Measurements from ENCODE around the gene PPIL1. TPM values are rescaled to one million over a fixed set of nuclear protein-coding genes. Genes with fewer than 3 reads are reported as not detected.

Gene PPIL1
- total RNA-seq, 1 experiment from 2014 or later, result 91.1 TPM

DNA sequence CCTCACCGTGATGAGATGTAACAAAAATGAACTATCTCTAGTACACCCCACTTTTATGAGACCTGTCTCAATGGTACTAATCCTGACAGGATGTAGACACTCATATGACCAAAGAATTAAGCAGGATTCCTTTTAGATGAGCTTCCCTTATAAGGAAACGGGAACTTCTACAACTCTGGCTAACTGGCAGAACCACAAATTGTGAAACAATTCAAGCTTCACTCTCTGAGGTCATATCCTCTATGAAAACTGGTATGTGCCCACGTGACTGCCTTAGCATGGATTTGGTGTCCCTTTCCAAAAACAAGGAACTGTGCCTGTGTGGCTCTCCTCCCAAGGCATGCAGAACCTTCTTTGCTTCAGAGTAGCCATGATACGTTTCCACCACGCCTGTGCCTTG, 21.3 kb downstream of the PPIL1 start:
- DNase-seq, result no peak
- Histone ChIP-seq H3K27me3 (ENCODE audit: control insufficient read depth, insufficient read depth, low read length) (no peaks in the 10 kb centered on the region), H3K4me3 (ENCODE audit: insufficient read depth, low read depth, low read length) (no peak overlapping the region), H3K36me3 (replicated peaks; ENCODE audit: control insufficient read depth, insufficient read depth, low read length) (peaks cover 16% of the 10 kb centered on the region)

DNA sequence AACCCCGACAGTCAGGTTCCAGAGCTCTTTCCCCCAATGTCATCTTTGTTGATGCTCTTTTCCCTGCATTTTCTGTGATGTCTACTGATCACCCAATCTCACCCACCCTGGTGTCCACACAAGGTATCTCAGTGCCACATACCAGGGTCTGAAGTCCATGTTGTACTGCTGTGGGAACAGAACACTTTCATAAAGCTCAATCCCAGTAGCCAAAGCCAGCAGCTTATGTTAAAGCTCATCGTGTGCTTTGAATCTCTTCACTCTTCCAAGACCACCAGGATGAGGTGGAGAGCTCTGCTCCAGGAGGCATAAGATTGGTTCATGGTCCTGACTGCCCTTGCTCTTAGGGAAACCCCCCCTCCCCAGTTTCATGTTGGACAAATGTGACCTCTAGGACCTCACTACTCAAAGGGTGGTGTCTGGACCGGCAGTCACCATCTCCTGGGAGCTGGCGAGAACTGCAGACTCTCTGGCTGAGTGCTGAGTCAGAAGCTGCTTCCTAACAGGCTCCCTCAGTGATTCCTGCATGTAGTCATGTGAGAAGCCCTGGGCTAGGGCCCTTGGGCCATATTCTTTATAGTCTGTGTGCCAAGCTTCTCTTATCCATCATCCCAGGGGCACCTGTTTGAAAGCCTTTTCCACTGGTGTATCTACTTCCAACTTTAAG, 22.0 kb downstream of the PPIL1 start:
- DNase-seq, result no peak

DNA sequence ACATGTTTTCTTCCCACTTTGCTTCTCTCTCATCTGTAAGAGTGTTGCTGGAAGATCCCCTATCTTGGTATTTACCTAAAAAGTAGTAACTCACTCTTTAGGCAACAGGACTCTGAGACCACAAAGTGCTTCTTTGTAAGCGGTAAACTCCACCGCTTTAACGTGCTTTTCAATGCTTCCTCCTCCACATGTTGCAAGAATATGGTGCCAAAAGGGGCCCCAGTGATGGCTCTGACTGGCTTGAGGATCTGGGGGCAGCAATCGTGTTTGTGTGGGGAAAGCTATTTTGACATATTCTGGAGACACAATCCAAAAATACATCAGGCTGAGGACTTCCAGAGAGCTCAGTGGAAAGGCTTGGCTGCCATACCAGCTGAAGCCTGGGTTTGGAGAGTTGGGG, 23.0 kb downstream of the PPIL1 start:
- H3K36me3 ChIP-seq (replicated peaks; ENCODE audit: control insufficient read depth, insufficient read depth, low read length), result peaks cover 16% of the 10 kb centered on the region
- no peak overlapping the region for H3K4me3 ChIP-seq (ENCODE audit: insufficient read depth, low read depth, low read length)
- no peaks in the 10 kb centered on the region for H3K27me3 ChIP-seq (ENCODE audit: control insufficient read depth, insufficient read depth, low read length)
- no peak for DNase-seq

More for the DNA sequence above, 22.0 kb downstream of the PPIL1 start:
- Histone ChIP-seq H3K4me3 (ENCODE audit: insufficient read depth, low read depth, low read length) (no peak overlapping the region), H3K36me3 (replicated peaks; ENCODE audit: control insufficient read depth, insufficient read depth, low read length) (peaks cover 16% of the 10 kb centered on the region), H3K27me3 (ENCODE audit: control insufficient read depth, insufficient read depth, low read length) (no peaks in the 10 kb centered on the region)

DNA sequence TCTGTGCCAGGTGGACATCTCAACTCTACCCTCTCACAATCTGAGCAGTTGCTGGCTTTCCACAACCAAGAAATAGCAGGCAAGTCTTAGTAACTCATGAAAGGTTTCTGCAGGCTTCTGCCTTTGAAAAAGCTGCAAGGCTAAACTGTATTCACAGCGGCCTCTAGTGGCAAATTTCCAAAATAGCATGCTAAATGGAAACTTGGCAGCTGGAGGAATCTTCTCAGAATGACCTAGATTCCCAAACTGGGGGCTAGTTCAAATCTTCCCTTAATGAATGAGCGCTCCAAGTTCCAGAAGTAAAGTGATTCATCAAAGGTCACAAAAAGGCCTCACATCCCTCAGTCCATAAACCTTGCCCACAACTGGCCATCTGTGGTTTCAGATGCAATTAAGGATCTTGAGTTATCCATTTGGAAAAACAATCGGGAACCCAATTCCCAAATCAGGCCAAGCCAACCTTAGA, 23.4 kb downstream of the PPIL1 start:
- no peaks in the 10 kb centered on the region for H3K27me3 ChIP-seq (ENCODE audit: control insufficient read depth, insufficient read depth, low read length)
- peak; percentile 65 for DNase-seq
- peaks cover 16% of the 10 kb centered on the region for H3K36me3 ChIP-seq (replicated peaks; ENCODE audit: control insufficient read depth, insufficient read depth, low read length)
- H3K4me3 ChIP-seq (ENCODE audit: insufficient read depth, low read depth, low read length), result no peak overlapping the region

DNA sequence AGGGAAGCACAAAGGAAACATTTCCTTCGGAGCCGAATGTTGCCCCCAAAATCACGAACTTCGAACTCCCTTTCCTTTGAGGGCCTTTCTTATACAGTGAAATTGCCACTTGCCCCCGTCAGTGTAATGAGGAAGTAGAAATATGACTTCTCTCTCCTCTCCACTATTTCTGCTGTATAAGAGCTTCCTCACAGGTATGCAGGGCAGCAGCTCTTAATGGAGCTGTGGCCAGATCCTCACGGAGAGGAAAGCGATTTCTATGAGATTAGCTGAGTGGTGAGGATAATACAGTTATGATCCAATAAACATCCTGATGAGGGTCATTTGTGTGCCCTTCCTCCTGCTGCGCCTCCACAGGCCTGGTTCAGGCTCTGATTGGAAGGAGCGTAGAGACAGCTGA, 24.6 kb downstream of the PPIL1 start:
- Histone ChIP-seq H3K27me3 (ENCODE audit: control insufficient read depth, insufficient read depth, low read length) (no peaks in the 10 kb centered on the region), H3K4me3 (ENCODE audit: insufficient read depth, low read depth, low read length) (no peak overlapping the region), H3K36me3 (replicated peaks; ENCODE audit: control insufficient read depth, insufficient read depth, low read length) (peaks cover 7% of the 10 kb centered on the region)
- DNase-seq, result no peak

DNA sequence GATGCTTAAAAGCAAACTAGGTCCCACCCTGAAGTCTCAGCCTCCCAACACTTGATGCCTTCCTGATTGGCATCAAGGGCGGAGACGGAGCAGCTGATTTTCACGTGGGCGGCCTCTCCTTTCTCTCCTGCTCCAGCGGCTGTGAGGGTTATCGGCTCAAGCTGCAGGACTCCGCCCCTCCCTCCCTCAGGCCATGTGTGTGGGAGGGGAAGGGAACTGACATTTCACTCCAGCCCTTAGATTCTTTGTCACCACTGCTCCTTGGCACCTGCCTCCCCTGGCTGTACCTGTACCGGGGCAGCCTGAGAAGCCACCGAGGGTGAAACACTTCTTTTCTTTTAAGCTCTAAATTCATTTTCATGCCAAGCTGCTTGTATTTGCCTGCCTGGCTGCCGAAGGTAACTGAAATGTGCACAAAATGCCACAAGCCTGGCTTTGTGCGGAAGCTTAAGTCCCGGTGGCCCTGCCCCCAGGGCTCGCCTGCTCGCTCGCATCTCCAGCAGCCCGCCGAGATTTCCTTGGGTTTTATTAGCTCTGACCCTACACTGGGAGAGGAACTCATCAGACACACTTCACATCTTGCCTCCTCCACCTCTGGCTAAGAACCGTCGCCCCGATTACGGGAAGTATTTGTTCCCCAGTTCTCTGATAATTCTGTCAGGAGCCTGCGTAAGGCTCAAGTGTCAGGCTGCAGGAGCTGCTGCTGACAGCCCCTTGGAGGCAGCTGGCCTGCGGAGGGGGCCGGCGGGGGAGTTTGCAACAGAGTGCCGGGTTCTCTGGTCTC, 25.8 kb downstream of the PPIL1 start:
- peak; percentile 90 for DNase-seq
- Histone ChIP-seq H3K36me3 (replicated peaks; ENCODE audit: control insufficient read depth, insufficient read depth, low read length) (peaks cover 7% of the 10 kb centered on the region), H3K4me3 (ENCODE audit: insufficient read depth, low read depth, low read length) (no peak overlapping the region)

DNA sequence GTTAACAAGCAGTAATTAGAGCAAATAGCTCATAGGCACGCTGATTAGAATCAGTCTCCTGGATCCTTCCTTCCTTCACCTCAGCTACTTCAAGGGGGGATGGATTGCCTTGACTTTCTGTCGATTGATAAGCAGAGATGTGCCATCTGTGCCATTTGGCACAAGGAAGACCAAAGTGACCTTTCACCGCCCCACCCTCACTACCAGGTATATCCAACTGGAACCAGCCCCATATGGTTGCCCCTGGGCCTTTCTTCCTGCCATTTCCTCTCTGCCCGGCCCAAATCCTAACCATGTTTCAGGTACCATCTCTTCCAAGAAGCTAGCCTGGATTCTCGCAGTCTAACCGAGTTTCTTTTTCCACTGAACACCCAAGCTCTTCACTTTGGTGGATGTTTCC, 26.6 kb downstream of the PPIL1 start:
- peaks cover 3% of the 10 kb centered on the region for H3K36me3 ChIP-seq (replicated peaks; ENCODE audit: control insufficient read depth, insufficient read depth, low read length)
- no peak for DNase-seq
- no peak overlapping the region for H3K4me3 ChIP-seq (ENCODE audit: insufficient read depth, low read depth, low read length)
- peaks cover 2% of the 10 kb centered on the region; the same call in 1 of the 2 replicates for H3K27me3 ChIP-seq (ENCODE audit: control insufficient read depth, insufficient read depth, low read length)

More for the DNA sequence above, 25.8 kb downstream of the PPIL1 start:
- H3K27me3 ChIP-seq (ENCODE audit: control insufficient read depth, insufficient read depth, low read length), result peaks cover 2% of the 10 kb centered on the region; the same call in 1 of the 2 replicates

DNA sequence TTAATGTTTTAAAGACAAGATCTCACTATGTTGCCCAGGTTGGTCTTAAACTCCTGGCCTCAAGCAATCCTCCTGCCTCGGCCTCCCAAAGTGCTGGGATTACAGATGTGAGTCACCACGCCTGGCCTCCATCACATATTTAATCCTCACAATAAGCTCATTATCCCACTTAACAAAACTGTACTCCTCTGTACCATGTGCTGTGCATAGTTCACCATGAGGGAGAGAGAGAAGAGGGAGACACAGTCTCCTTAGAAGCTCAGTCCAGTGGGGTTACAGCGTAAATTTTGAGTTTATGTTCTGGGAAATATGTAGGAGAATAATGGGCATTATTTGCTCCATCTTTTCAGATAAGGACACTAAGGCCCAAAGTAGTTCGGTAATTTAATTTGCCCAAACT, 27.5 kb downstream of the PPIL1 start:
- Histone ChIP-seq H3K4me3 (ENCODE audit: insufficient read depth, low read depth, low read length) (no peak overlapping the region), H3K36me3 (replicated peaks; ENCODE audit: control insufficient read depth, insufficient read depth, low read length) (no peaks in the 10 kb centered on the region), H3K27me3 (ENCODE audit: control insufficient read depth, insufficient read depth, low read length) (peaks cover 2% of the 10 kb centered on the region; the same call in 1 of the 2 replicates)
- no peak for DNase-seq

DNA sequence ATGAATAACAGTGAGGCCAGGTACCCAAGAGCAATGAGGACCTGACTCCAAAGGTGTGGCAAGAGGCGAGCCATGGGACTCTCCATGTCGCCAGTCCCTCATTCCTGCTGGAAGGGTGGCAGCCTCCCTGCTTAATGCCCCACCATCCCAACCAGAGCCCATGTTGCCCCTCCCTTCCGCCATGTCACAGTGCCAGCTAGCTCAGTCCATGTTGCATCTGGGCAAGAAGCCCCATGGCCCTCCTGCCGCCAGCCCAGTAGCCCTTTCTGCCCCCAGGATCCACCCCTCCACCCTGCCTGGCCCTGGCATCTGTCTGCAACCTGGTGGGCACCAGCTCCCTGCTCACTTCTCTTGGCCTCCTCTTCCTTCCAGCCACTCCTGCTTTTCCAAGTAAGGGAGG, 29.4 kb downstream of the PPIL1 start:
- no peak overlapping the region for H3K4me3 ChIP-seq (ENCODE audit: insufficient read depth, low read depth, low read length)
- H3K36me3 ChIP-seq (replicated peaks; ENCODE audit: control insufficient read depth, insufficient read depth, low read length), result no peaks in the 10 kb centered on the region
- H3K27me3 ChIP-seq (ENCODE audit: control insufficient read depth, insufficient read depth, low read length), result peaks cover 19% of the 10 kb centered on the region
- DNase-seq, result no peak

DNA sequence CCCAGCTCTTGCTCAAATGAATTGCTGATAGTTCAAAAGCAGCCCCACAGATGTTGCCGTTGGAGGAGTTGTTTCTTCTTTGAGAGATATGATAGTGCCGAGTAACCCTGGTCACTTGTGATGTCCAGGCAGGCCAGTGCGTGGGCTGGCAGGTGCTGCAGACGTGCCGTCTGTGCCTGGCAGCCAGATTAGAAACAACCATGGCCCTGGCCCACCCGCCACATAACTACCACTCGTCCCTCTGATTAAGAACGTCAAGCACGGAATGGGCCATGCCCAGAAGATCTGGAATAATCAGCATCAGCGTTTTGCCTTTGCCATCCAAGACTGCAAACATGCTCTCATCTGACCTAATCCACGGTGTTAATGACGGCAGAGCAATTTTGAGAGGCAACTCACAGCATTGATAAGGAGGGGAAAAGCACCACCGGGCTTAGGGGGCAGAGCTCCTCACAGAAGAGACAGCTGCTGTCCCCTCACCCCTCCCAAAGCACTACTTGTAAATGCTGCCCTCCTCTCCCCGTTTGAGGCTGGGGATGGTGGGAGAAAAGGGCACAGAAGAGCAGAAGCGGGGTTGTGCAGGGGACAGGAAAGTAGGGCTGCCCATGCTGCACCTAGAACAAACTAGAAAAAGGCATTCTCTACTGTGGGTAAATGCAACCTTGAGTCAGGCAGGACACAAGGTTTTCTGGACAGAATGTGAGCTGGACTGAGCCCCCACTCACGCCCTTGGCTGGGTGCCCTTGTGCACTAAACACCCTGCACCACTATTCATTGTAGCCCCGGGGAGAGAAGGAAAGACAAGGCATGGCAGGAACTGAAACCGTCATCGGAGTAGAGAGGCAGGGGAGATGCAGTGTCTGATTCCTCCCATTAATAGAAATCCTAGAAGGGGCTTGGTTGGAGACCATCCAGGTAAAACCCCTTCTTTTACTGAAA, 30.1 kb downstream of the PPIL1 start:
- DNase-seq, result no peak
- H3K4me3 ChIP-seq (ENCODE audit: insufficient read depth, low read depth, low read length), result no peak overlapping the region
- peaks cover 25% of the 10 kb centered on the region for H3K27me3 ChIP-seq (ENCODE audit: control insufficient read depth, insufficient read depth, low read length)
- H3K36me3 ChIP-seq (replicated peaks; ENCODE audit: control insufficient read depth, insufficient read depth, low read length), result no peaks in the 10 kb centered on the region

DNA sequence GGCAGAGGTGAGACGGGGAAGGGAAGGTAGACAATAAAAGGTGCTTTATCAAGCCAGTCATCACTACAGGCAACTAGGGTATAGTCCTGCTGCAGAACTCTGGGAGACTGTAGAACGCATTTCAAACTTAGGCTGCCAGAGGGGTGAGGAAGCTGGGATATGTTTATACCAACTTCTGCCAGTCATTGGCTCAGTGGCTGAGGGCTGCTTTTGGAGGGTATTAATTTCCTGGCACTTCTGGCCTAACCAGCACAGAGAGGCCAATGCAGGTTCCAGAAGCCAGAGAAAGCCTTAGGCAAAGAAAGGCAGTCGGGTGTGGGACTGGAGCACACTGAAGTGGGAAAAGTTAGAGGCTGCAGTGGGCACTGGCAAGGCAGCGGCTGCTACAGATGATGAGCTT, 31.4 kb downstream of the PPIL1 start:
- Histone ChIP-seq H3K27me3 (ENCODE audit: control insufficient read depth, insufficient read depth, low read length) (peaks cover 38% of the 10 kb centered on the region), H3K36me3 (replicated peaks; ENCODE audit: control insufficient read depth, insufficient read depth, low read length) (no peaks in the 10 kb centered on the region), H3K4me3 (ENCODE audit: insufficient read depth, low read depth, low read length) (no peak overlapping the region)
- DNase-seq, result no peak

DNA sequence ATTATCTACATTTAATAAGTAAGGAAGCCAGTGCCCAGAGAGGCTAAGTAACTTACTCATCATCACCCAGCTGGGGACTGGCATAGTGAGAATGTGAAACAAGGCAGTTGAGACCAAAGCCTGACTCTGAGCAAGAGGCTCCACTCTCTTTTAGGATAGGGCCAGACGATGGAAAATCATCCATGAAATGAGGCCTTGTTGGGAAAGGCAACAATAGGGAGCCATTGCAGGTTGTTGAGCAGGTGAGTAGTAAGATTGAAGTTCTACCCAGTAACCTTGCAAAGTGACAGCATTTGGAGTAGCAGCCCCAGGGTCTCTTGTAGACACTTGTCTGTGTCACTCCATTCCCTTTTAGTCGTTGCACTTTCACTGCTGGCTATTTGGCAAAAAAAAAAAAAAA, 32.8 kb downstream of the PPIL1 start:
- DNase-seq, result no peak
- peaks cover 49% of the 10 kb centered on the region for H3K27me3 ChIP-seq (ENCODE audit: control insufficient read depth, insufficient read depth, low read length)
- no peak overlapping the region for H3K4me3 ChIP-seq (ENCODE audit: insufficient read depth, low read depth, low read length)
- no peaks in the 10 kb centered on the region for H3K36me3 ChIP-seq (replicated peaks; ENCODE audit: control insufficient read depth, insufficient read depth, low read length)

DNA sequence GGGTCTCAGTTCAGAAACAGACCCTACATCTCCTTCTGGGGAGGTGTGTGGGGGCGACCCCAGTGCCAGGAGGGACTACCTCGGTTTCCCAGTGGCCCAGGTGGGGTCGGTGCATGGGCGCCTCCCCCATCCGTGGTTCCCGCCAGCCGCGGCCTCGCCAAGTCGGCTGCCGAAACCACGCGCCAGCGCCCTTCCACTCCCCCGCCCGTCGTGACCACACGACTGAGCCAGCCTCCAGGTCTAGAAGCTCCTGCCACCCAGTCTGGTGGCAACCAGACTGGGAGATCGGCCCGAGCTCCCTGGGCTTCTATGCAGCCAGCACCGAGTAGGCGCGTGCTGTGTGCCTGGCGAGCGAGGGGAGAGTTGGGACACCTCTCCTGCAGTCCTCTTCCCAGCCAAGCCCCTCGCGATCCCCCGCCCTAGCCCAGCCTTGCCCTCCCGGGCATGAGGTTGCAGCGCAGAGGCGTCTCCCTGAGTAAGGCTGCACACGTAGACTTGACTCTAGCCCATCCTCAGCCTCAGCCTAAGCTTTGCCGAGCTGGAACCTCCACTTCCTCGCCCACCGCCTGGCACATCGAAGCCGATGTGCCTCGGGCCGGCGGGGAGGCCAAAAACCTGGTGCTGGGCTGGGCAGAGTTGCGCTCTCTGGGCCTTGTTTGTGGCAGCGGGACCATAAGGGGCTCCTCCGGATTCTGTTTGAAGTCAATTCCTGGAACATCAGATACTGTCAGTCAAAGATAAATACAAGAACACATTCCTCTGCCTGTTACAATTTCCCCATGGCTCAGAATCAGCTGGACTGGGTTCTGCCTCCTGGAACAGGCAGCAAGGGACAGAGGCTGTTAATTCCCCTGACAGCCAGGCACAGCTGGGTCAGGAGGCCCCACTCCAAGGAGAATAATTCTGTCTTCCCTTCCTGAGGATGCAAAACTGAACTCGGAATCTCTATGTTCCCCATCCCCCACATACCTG, 33.9 kb downstream of the PPIL1 start:
- DNase-seq, result peak; percentile 85
- H3K27me3 ChIP-seq (ENCODE audit: control insufficient read depth, insufficient read depth, low read length), result peaks cover 58% of the 10 kb centered on the region
- H3K36me3 ChIP-seq (replicated peaks; ENCODE audit: control insufficient read depth, insufficient read depth, low read length), result no peaks in the 10 kb centered on the region
- peak overlapping the region; percentile 53 for H3K4me3 ChIP-seq (ENCODE audit: insufficient read depth, low read depth, low read length)

All from H7 (cell line).